BE2C (cell line): ENCODE results near the gene ANKRD16.

ENCODE experiments used
- DNase-seq: peaks from one replicate; pipeline ENCODE4 v3.0.0-alpha.2; 2020
- H3K27me3 ChIP-seq: fragments of 250-450 bp; sonication (Bioruptor Pico); 2 replicates; pipeline ENCODE4 v1.5.1; 2020; ENCODE audit warnings: mild to moderate bottlenecking
- H3K36me3 ChIP-seq: fragments of 250-450 bp; sonication (Bioruptor Pico); 2 replicates; pipeline ENCODE4 v1.5.1; 2020; ENCODE audit warnings: mild to moderate bottlenecking
- H3K4me1 ChIP-seq: fragments of 250-450 bp; sonication (Bioruptor Pico); 2 replicates; pipeline ENCODE4 v1.5.1; 2020
- H3K4me3 ChIP-seq: 2 replicates; pipeline ENCODE4 v1.5.1; 2011; ENCODE audit warnings: low read depth, low read length
- H3K9me3 ChIP-seq: fragments of 250-450 bp; sonication (Bioruptor Pico); 2 replicates; pipeline ENCODE4 v1.5.1; 2020
- TF ChIP-seq, protein P1 (sequence below): IDR thresholded peaks from 2 replicates; pipeline ENCODE4 v1.5.1; 2012; ENCODE audit warnings: mild to moderate bottlenecking, low read depth, low read length

Gene ANKRD16

DNA sequence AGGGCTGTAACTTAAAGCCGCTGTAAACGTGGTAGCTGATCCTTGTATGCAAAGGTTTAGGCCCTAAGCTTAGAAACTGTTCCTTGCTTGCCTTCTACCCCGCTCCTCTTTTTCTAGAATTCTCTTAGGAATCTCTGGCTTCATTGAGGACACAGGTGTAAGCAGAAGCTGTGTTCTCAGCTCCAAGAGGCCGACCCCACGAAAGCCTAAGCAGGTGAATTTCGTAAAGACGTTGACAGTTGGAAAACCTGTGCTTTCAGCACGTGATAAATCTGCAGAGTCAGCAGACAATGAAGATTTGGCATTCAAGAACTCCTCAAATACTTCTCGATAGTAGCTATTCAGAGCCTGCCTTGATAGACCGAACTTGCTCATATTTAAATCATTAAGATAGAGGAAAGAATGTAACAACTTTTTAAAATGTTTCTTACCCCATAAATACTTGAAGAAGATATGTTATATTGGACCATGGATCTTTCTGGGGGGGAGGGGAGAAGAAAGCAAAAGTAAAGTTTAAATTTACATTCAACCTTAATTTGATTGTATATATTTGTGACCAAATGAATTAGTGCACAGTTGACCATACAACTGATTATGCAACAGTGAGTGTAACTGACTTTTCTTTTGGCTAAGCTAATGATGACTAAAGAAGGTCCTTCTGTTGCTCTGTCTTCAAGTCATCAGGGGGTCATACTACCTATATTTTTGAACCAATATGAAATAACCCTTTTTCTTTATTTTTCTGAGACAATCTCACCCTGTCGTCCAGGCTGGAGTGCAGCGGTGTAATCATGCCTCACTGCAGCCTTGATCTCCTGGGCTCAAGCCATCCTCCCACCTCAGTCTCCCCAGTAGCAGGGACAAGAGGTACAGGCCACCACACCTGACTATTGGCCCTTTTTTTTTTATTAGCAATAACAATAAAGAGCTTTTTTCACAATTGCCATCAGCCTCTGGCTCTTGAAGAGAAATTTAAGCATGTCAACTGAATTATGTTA is 75.3 kb downstream of the ANKRD16 start:
- H3K4me3 ChIP-seq = peak overlapping the region; percentile 91
- no peaks in the 10 kb centered on the region for H3K9me3 ChIP-seq
- no peaks in the 10 kb centered on the region for H3K36me3 ChIP-seq
- TF ChIP-seq, protein P1, sequence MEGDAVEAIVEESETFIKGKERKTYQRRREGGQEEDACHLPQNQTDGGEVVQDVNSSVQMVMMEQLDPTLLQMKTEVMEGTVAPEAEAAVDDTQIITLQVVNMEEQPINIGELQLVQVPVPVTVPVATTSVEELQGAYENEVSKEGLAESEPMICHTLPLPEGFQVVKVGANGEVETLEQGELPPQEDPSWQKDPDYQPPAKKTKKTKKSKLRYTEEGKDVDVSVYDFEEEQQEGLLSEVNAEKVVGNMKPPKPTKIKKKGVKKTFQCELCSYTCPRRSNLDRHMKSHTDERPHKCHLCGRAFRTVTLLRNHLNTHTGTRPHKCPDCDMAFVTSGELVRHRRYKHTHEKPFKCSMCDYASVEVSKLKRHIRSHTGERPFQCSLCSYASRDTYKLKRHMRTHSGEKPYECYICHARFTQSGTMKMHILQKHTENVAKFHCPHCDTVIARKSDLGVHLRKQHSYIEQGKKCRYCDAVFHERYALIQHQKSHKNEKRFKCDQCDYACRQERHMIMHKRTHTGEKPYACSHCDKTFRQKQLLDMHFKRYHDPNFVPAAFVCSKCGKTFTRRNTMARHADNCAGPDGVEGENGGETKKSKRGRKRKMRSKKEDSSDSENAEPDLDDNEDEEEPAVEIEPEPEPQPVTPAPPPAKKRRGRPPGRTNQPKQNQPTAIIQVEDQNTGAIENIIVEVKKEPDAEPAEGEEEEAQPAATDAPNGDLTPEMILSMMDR = no peak
- H3K4me1 ChIP-seq = no peaks in the 10 kb centered on the region; the same call in none of the 2 replicates
- H3K27me3 ChIP-seq = no peaks in the 10 kb centered on the region
- no peak for DNase-seq

DNA sequence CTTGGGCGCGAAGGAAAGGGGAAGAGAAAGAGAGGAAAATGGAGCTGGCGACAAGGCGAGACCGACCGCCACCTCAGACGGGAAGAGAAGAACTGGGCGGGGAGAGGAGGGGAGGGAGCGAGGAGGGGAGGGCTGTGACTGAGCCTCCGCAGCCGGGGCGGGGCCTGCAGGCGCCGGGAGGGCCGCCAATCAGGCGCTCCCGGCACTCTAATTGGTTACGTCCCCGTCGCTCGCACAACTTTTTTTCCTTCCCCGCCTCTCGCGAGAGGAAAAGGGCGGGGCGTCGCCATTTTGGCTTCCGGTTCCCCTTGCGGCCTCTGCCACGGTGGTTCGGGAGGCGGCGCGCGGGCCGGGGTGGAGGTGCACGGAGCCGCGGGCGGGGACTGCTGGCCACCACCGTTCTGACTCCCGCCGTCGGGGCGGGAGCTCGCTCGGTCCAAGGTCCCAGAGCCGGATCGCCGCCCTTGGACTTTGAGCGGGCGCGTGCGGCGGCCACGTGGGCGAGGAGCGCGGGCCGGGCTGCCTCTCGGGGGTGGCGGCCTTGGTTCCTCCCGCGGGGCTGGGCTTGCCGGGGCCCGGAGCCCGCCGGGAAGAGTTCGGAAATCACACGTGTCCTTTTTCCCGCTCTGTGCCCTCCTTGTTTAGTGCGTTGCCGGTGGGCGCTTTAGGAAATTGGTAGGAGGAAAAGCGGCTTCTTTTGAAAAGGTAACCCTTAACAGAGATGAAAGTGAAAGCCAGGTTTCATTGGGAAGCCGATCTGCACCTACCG is 76.2 kb downstream of the ANKRD16 start, which contains the start of gene GDI2:
TSS of gene GDI2 (minus strand) at position 94 of the 769 bp plus-strand sequence. CDS start 176 bp downstream, outside the sequence.
- H3K4me1 ChIP-seq = no peaks in the 10 kb centered on the region; the same call in none of the 2 replicates

DNA sequence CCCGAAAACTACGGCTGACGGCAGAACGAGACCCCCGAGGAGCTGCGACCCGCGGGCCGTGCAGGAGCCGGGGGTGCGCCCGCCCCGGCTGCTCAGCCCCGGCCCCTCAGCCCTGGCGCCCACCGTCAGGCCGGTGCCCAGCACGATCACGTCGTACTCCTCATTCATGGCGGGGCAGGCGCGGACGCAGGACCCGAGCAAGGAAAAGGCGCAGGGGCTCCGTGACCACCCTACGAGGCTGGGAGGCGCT is 76.7 kb downstream of the ANKRD16 start:
- H3K4me3 ChIP-seq = peak overlapping the region; percentile 91
- no peaks in the 10 kb centered on the region for H3K27me3 ChIP-seq
- H3K9me3 ChIP-seq = no peaks in the 10 kb centered on the region
- H3K4me1 ChIP-seq = no peaks in the 10 kb centered on the region; the same call in none of the 2 replicates
- peaks cover 7% of the 10 kb centered on the region; the same call in 1 of the 2 replicates for H3K36me3 ChIP-seq
- TF ChIP-seq, protein P1 = no peak
- no peak for DNase-seq

More for the DNA sequence above, 76.2 kb downstream of the ANKRD16 start, which contains the start of gene GDI2:
- TF ChIP-seq, protein P1 = no peak
- peak; percentile 94 for DNase-seq
- Histone ChIP-seq H3K9me3 (no peaks in the 10 kb centered on the region), H3K4me3 (peak within 1 kb of the TSS; percentile 91), H3K27me3 (no peaks in the 10 kb centered on the region), H3K36me3 (peaks cover 4% of the 10 kb centered on the region; the same call in 1 of the 2 replicates)

DNA sequence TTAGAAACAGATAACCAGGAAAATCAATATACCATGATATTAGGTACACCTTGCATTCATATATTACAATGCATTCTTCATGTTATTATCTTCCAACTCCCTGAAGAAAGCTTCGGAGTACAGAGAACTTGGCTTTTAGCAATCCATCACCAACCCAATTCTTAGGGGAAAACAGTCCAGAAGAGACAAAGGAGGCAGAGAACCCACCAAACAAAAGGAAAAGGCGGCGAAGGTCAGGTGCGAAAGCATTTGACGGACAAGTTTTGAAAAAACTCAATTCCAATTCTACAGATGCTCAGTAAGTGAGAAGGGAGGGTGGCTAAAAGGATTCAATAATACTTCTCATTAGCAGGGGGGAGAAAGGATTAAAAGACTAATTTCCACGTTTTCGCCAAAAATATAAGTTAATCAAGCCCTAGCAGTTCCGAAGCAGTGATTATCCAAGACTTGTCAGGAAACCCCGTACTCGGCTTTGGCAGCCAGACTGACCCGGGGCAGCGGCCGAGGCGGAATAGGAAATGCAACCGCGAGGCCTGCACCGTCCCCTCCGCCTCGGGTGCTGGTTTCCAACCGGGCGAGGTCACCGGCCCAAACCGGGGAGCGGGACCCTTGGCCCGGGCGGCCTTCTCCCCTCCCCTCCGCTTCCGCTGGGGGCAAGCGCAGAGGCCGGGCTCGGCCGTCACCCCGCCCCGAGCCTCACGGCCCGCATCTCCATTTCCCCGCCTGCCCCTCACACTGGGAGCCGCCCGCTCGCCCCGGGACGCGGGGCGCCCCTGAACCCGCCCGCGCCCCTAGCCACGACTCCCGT is 77.2 kb downstream of the ANKRD16 start:
- Histone ChIP-seq H3K9me3 (no peaks in the 10 kb centered on the region), H3K4me1 (no peaks in the 10 kb centered on the region; the same call in none of the 2 replicates), H3K4me3 (peak overlapping the region; percentile 91), H3K27me3 (no peaks in the 10 kb centered on the region), H3K36me3 (peaks cover 11% of the 10 kb centered on the region; the same call in 1 of the 2 replicates)
- TF ChIP-seq, protein P1 = no peak
- DNase-seq = peak; percentile 45
